ENCODE data around the gene EXOC1L.
"Not testable (repeated sequence)": the region's sequence is repeated elsewhere in the genome, so short reads cannot be mapped to it uniquely, and the experiment has no call there.

EXOC1L gene

GRCh38 chr4:55830716-55831115 lies 11.1 kb downstream of the EXOC1L start:
- WGBS, 2 experiments: 83 to 91% methylated on average over 4 of the region's 4 CpGs
- H3K4me1 ChIP-seq (ENCODE audit: control insufficient read depth, insufficient read depth, low read length): no peaks in the 10 kb centered on the region

GRCh38 chr4:55834086-55834795 lies 14.7 kb downstream of the EXOC1L start:
- H3K27me3 ChIP-seq (ENCODE audit: control insufficient read depth, insufficient read depth, low read length, poor library complexity, severe bottlenecking): no peaks in the 10 kb centered on the region
- 100% methylated on average over 1 of the region's 3 CpGs for WGBS, 2 experiments
- H3K9me3 ChIP-seq (ENCODE audit: control insufficient read depth, low read length): peaks cover 4% of the 10 kb centered on the region
- no peaks in the 10 kb centered on the region for H3K36me3 ChIP-seq (ENCODE audit: control insufficient read depth, insufficient read depth, low read length)
- no peak overlapping the region for H3K4me3 ChIP-seq (ENCODE audit: insufficient read depth, low read depth, low read length)
- no peak overlapping the region for H3K27ac ChIP-seq (ENCODE audit: insufficient read depth, low read depth, low read length, poor library complexity, severe bottlenecking)
- H3K4me1 ChIP-seq (ENCODE audit: control insufficient read depth, insufficient read depth, low read length): no peaks in the 10 kb centered on the region

More at GRCh38 chr4:55830716-55831115, 11.1 kb downstream of the EXOC1L start:
- Histone ChIP-seq H3K27ac (ENCODE audit: insufficient read depth, low read depth, low read length, poor library complexity, severe bottlenecking) (no peak overlapping the region), H3K27me3 (ENCODE audit: control insufficient read depth, insufficient read depth, low read length, poor library complexity, severe bottlenecking) (no peaks in the 10 kb centered on the region), H3K9me3 (ENCODE audit: control insufficient read depth, low read length) (no peaks in the 10 kb centered on the region), H3K4me3 (ENCODE audit: insufficient read depth, low read depth, low read length) (no peak overlapping the region), H3K36me3 (ENCODE audit: control insufficient read depth, insufficient read depth, low read length) (no peaks in the 10 kb centered on the region)

- no CpG with 5 or more reads among the region's 1 CpG for WGBS, 2 experiments
- H3K27ac ChIP-seq (ENCODE audit: insufficient read depth, low read depth, low read length, poor library complexity, severe bottlenecking): no peak overlapping the region
- no peaks in the 10 kb centered on the region for H3K4me1 ChIP-seq (ENCODE audit: control insufficient read depth, insufficient read depth, low read length)
- no peaks in the 10 kb centered on the region for H3K27me3 ChIP-seq (ENCODE audit: control insufficient read depth, insufficient read depth, low read length, poor library complexity, severe bottlenecking)
- no peaks in the 10 kb centered on the region for H3K36me3 ChIP-seq (ENCODE audit: control insufficient read depth, insufficient read depth, low read length)
- H3K4me3 ChIP-seq (ENCODE audit: insufficient read depth, low read depth, low read length): no peak overlapping the region
- peaks cover 8% of the 10 kb centered on the region for H3K9me3 ChIP-seq (ENCODE audit: control insufficient read depth, low read length)
These were observed 18.3 kb downstream of the EXOC1L start for GRCh38 chr4:55837903-55838302.

- WGBS, 2 experiments: 88% methylated on average over 1 of the region's 1 CpG; no CpG with 5 or more reads in 1 of the 2 experiments
These were observed 18.8 kb downstream of the EXOC1L start for GRCh38 chr4:55838356-55838755.

GRCh38 chr4:55838952-55839351 lies 19.4 kb downstream of the EXOC1L start:
- H3K4me1 ChIP-seq (ENCODE audit: control insufficient read depth, insufficient read depth, low read length): no peaks in the 10 kb centered on the region
- H3K27ac ChIP-seq (ENCODE audit: insufficient read depth, low read depth, low read length, poor library complexity, severe bottlenecking): no peak overlapping the region
- no peaks in the 10 kb centered on the region for H3K27me3 ChIP-seq (ENCODE audit: control insufficient read depth, insufficient read depth, low read length, poor library complexity, severe bottlenecking)

More at GRCh38 chr4:55838356-55838755, 18.8 kb downstream of the EXOC1L start:
- H3K9me3 ChIP-seq (ENCODE audit: control insufficient read depth, low read length): peaks cover 8% of the 10 kb centered on the region
- no peaks in the 10 kb centered on the region for H3K27me3 ChIP-seq (ENCODE audit: control insufficient read depth, insufficient read depth, low read length, poor library complexity, severe bottlenecking)
- H3K36me3 ChIP-seq (ENCODE audit: control insufficient read depth, insufficient read depth, low read length): no peaks in the 10 kb centered on the region
- no peaks in the 10 kb centered on the region for H3K4me1 ChIP-seq (ENCODE audit: control insufficient read depth, insufficient read depth, low read length)
- no peak overlapping the region for H3K4me3 ChIP-seq (ENCODE audit: insufficient read depth, low read depth, low read length)
- H3K27ac ChIP-seq (ENCODE audit: insufficient read depth, low read depth, low read length, poor library complexity, severe bottlenecking): no peak overlapping the region

GRCh38 chr4:55840956-55841355 lies 21.4 kb downstream of the EXOC1L start:
- peaks cover 8% of the 10 kb centered on the region for H3K9me3 ChIP-seq (ENCODE audit: control insufficient read depth, low read length)
- no peaks in the 10 kb centered on the region for H3K27me3 ChIP-seq (ENCODE audit: control insufficient read depth, insufficient read depth, low read length, poor library complexity, severe bottlenecking)
- H3K4me1 ChIP-seq (ENCODE audit: control insufficient read depth, insufficient read depth, low read length): no peaks in the 10 kb centered on the region
- H3K27ac ChIP-seq (ENCODE audit: insufficient read depth, low read depth, low read length, poor library complexity, severe bottlenecking): no peak overlapping the region
- 97 to 100% methylated on average over 1 of the region's 1 CpG for WGBS, 2 experiments
- H3K4me3 ChIP-seq (ENCODE audit: insufficient read depth, low read depth, low read length): no peak overlapping the region
- H3K36me3 ChIP-seq (ENCODE audit: control insufficient read depth, insufficient read depth, low read length): no peaks in the 10 kb centered on the region

More at GRCh38 chr4:55838952-55839351, 19.4 kb downstream of the EXOC1L start:
- no peaks in the 10 kb centered on the region for H3K36me3 ChIP-seq (ENCODE audit: control insufficient read depth, insufficient read depth, low read length)
- no peak overlapping the region for H3K4me3 ChIP-seq (ENCODE audit: insufficient read depth, low read depth, low read length)
- H3K9me3 ChIP-seq (ENCODE audit: control insufficient read depth, low read length): peaks cover 8% of the 10 kb centered on the region

- not testable (repeated sequence) for H3K36me3 ChIP-seq (ENCODE audit: control insufficient read depth, insufficient read depth, low read length); H3K4me3 ChIP-seq (ENCODE audit: insufficient read depth, low read depth, low read length); H3K27ac ChIP-seq (ENCODE audit: insufficient read depth, low read depth, low read length, poor library complexity, severe bottlenecking); H3K4me1 ChIP-seq (ENCODE audit: control insufficient read depth, insufficient read depth, low read length); H3K9me3 ChIP-seq (ENCODE audit: control insufficient read depth, low read length); H3K27me3 ChIP-seq (ENCODE audit: control insufficient read depth, insufficient read depth, low read length, poor library complexity, severe bottlenecking)
- WGBS, 2 experiments: 61 to 63% methylated on average over 18 of the region's 22 CpGs
These were observed 22.0 kb downstream of the EXOC1L start for GRCh38 chr4:55841373-55842239.

- not testable (repeated sequence) for H3K4me3 ChIP-seq (ENCODE audit: insufficient read depth, low read depth, low read length); H3K27ac ChIP-seq (ENCODE audit: insufficient read depth, low read depth, low read length, poor library complexity, severe bottlenecking); H3K27me3 ChIP-seq (ENCODE audit: control insufficient read depth, insufficient read depth, low read length, poor library complexity, severe bottlenecking); H3K4me1 ChIP-seq (ENCODE audit: control insufficient read depth, insufficient read depth, low read length); H3K36me3 ChIP-seq (ENCODE audit: control insufficient read depth, insufficient read depth, low read length); H3K9me3 ChIP-seq (ENCODE audit: control insufficient read depth, low read length)
- WGBS, 2 experiments: 23% methylated on average over 10 of the region's 10 CpGs
These were observed 22.7 kb downstream of the EXOC1L start for GRCh38 chr4:55842312-55842711.

- H3K4me3 ChIP-seq (ENCODE audit: insufficient read depth, low read depth, low read length): no peak overlapping the region
- no peaks in the 10 kb centered on the region for H3K36me3 ChIP-seq (ENCODE audit: control insufficient read depth, insufficient read depth, low read length)
- no peaks in the 10 kb centered on the region for H3K9me3 ChIP-seq (ENCODE audit: control insufficient read depth, low read length)
- WGBS, 2 experiments: 85 to 88% methylated on average over 9 of the region's 9 CpGs
- H3K4me1 ChIP-seq (ENCODE audit: control insufficient read depth, insufficient read depth, low read length): no peaks in the 10 kb centered on the region
- H3K27me3 ChIP-seq (ENCODE audit: control insufficient read depth, insufficient read depth, low read length, poor library complexity, severe bottlenecking): peaks cover 23% of the 10 kb centered on the region
- no peak overlapping the region for H3K27ac ChIP-seq (ENCODE audit: insufficient read depth, low read depth, low read length, poor library complexity, severe bottlenecking)
These were observed 30.1 kb downstream of the EXOC1L start for GRCh38 chr4:55849724-55850123.

GRCh38 chr4:55851885-55852284 lies 32.3 kb downstream of the EXOC1L start:
- Histone ChIP-seq H3K9me3 (ENCODE audit: control insufficient read depth, low read length) (no peaks in the 10 kb centered on the region), H3K36me3 (ENCODE audit: control insufficient read depth, insufficient read depth, low read length) (no peaks in the 10 kb centered on the region), H3K4me3 (ENCODE audit: insufficient read depth, low read depth, low read length) (no peak overlapping the region), H3K4me1 (ENCODE audit: control insufficient read depth, insufficient read depth, low read length) (no peaks in the 10 kb centered on the region), H3K27ac (ENCODE audit: insufficient read depth, low read depth, low read length, poor library complexity, severe bottlenecking) (no peak overlapping the region), H3K27me3 (ENCODE audit: control insufficient read depth, insufficient read depth, low read length, poor library complexity, severe bottlenecking) (peaks cover 31% of the 10 kb centered on the region)
- 88% methylated on average over 6 of the region's 6 CpGs for WGBS, 2 experiments

Measured in ectodermal cell (in vitro differentiated cells).